Epithelial cell of esophagus (primary cell): ENCODE data around the gene MYO15B.

Experiments used
- DNase-seq: peaks from one replicate; pipeline ENCODE4 v3.0.0; 2010; ENCODE audit warnings: low read depth
- H3K4me3 ChIP-seq: 2 replicates; pipeline ENCODE4 v1.5.1; 2011; ENCODE audit warnings: mild to moderate bottlenecking, low read length, control low read depth
- TF ChIP-seq, protein P1 (sequence below): IDR thresholded peaks from 2 replicates; pipeline ENCODE4 v1.5.1; 2011; ENCODE audit warnings: low read depth, mild to moderate bottlenecking, low read length, control low read depth, inconsistent platforms; ENCODE audit not compliant: insufficient read depth; ENCODE audit errors: missing control alignments

MYO15B gene

DNA sequence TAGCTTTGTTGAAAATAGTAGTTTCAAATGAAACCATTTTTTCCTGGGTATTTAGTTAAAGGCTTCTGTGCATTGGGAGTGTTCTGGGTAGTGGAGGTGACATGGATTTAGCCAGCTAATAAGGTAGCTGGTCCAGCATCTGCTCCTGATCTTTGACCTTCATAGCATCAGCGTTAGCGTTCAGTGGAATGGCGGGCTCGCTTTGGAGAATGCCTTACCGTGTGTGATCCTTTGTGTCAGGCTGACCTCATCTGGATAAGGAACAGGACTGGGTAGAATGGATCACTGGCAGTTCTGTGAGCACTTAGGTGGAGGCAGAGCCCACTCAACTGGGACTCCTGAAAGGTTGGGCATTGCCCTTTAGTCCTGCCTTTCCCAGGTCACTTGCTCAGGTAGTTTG lies 83.3 kb downstream of the MYO15B start:
- DNase-seq, result no peak
- no peak overlapping the region for H3K4me3 ChIP-seq
- TF ChIP-seq, protein P1, sequence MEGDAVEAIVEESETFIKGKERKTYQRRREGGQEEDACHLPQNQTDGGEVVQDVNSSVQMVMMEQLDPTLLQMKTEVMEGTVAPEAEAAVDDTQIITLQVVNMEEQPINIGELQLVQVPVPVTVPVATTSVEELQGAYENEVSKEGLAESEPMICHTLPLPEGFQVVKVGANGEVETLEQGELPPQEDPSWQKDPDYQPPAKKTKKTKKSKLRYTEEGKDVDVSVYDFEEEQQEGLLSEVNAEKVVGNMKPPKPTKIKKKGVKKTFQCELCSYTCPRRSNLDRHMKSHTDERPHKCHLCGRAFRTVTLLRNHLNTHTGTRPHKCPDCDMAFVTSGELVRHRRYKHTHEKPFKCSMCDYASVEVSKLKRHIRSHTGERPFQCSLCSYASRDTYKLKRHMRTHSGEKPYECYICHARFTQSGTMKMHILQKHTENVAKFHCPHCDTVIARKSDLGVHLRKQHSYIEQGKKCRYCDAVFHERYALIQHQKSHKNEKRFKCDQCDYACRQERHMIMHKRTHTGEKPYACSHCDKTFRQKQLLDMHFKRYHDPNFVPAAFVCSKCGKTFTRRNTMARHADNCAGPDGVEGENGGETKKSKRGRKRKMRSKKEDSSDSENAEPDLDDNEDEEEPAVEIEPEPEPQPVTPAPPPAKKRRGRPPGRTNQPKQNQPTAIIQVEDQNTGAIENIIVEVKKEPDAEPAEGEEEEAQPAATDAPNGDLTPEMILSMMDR, result no peak

DNA sequence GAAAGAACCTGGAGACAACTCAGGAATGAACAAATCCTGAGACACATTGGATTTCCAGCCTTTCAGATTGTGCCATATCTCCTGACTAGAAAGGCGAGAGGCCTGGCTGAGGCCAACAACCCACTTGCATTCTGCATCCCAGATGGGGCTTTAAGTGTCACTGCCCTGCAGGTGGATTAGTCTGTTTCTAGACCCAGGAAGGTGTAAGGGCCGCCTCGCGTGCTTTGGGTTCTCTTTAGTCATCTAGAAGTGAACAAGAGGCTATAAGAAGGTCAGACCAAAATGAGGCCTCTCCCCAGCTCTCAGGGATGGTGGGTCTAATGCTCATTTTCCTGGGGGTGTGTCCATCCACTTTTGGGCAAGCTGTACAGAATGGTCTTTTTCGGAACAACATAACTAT lies 84.4 kb downstream of the MYO15B start:
- TF ChIP-seq, protein P1, result no peak
- no peak for DNase-seq
- H3K4me3 ChIP-seq, result no peak overlapping the region

DNA sequence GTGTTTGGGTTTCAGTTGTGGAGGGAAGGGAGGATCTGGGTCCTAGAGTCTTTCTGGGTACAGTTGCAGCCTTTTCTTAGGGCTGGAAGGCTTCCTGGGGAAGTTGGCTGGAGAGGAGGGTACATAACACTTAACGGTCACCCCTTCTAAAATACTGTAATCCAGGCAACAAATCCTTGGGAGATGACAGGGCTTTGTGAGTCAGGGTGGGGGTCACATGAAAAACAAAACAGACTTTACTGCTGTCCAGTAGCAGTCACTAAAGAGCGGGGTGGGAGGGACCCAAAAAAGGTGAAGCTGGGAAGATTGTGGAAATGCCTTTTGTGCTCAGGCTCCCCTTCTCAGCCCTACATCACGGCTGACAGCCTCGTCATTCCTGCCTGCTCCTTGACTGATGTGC lies 85.9 kb downstream of the MYO15B start:
- H3K4me3 ChIP-seq, result no peak overlapping the region
- TF ChIP-seq, protein P1, result no peak
- no peak for DNase-seq
